GM04504 (cell line): ENCODE measurements around the gene DEFB125.
"Not testable (repeated sequence)": the region's sequence is repeated elsewhere in the genome, so short reads cannot be mapped to it uniquely, and the experiment has no call there.

ENCODE experiments used
- DNase-seq: peaks from one replicate; pipeline ENCODE4 v3.0.0-alpha.2; 2012; ENCODE audit warnings: low read depth

DEFB125 gene, protein sequence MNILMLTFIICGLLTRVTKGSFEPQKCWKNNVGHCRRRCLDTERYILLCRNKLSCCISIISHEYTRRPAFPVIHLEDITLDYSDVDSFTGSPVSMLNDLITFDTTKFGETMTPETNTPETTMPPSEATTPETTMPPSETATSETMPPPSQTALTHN

DNA sequence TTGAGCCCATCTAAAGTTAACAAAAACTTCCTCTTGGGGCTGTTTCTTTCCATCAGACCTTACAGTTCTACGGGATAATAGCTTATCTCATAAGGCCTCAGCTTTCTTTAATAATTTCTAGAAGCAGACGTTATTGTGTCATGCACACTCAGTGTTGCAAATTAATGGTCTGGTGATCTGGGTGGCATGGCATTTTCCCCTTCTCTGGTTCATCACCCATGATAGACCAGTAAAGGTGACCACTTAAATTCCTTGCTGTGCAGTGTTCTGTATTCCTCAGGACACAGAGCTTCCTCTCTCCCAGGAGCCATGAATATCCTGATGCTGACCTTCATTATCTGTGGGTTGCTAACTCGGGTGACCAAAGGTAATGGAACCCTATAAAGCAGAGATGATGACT is at the start of gene DEFB125:
Gene DEFB125 (plus strand): TSS at position 272 of the 400 bp plus-strand sequence. CDS start 38 bp downstream, at position 310.
- DNase-seq, result no peak

DNA sequence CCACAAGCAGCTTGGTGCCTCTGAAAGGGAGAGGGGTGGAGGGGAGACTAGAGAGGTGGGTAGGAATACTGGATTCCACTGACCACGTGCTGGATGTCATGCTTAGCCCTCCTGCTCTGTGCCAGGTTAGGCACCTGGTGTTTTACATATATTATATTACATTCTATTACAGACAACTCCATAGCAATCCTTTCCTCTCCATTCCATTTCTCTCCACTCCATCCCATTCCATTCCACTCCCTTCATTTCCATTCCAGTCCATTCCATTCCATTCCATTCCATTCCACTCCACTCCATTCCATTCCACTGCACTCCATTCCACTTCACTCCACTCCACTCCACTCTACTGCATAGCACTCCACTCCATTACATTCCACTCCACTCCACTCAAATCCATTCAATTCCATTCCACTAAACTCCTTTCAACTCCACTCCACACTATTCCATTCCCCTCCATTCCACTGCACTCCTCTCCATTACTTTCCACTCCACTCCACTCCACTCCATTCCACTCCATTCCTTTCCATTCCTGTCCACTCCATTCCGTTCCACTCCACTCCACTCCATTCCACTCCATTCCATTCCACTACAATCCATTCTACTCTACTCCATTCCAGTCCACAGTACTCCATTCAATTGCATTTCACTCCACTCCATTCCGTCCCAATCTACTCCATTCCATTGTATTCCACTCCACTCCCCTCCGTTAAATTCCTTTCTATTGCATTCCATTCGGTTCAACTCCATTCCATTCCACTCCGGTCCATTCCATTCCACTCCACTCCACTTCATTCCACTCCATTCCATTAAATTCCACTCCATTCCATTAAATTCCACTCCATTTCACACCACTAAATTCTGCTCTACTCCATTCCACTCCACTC is 27.2 kb upstream of the DEFB125 start:
- no peak for DNase-seq

DNA sequence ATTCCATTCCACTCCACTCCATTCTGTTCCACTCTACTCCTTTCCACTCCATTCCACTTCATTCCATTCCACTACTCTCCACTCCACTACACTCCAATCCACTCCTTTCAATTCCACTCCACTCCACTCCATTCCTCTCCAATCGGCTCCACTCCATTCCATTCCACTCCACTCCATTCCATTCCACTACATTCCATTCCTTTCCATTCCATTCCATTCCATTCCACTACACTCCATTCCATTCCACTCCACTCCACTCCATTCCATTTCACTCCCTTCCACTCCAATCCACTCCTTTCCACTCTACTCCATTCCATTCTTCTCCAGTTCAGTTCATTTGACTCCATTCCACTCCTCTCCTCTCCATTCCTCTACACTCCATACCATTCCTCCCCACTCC is 26.2 kb upstream of the DEFB125 start:
- DNase-seq, result no peak

DNA sequence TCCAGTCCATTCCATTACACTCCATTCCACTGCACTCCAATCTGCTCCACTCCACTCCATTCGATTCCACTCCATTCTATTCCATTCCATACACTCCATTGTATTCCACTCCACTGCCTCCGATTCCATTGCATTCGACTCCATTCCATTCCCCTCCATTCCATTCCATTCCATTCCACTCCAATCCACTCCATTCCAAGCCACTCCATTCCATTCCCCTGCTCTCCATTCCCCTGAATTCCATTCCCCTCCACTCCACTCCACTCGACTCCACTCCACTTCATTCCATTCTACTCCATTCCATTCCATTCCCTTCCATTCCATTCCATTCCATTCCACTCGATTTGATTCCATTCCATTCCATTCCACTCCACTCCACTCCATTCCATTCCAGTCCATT is 25.7 kb upstream of the DEFB125 start:
- no peak for DNase-seq

DNA sequence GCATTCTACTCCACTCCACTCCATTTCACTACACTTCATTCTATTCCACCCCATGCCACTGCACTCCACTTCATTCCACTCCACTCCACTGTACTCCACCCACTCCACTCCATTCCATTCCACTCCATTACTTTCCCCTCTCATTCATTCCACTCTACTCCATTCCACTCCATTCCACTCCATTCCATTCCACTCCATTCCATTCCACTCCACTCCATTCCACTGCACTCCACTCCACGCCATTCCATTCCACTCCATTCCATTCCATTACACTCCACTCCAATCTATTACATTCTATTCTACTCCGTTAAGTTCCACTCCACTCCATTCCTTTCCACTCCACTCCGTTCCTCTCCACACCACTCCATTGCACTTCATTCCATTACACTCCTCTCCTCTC is 25.0 kb upstream of the DEFB125 start:
- DNase-seq, result no peak

DNA sequence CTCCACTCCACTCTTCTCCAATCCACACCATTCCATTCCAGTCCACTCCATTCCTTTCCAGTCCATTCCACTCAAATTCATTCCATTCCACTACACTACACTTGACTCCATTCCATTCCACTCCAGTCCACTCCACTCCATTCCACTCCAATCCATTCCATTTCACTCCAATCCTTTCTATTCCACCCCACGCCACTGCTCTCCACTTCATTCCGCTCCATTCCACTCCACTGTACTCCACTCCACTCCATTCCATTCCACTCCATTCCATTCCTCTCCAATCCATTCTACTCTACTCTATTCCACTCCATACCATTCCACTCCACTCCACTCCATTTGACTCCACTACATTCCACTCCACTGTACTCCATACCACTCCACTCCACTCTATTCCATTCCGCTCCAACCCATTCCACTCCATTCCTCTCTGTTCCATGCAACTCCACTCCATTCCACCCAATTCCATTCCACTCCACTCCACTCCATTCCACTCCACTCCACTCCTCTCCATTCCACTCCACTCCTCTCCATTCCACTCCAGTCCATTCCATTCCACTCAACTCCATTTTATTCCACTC is 23.4 kb upstream of the DEFB125 start:
- no peak for DNase-seq

DNA sequence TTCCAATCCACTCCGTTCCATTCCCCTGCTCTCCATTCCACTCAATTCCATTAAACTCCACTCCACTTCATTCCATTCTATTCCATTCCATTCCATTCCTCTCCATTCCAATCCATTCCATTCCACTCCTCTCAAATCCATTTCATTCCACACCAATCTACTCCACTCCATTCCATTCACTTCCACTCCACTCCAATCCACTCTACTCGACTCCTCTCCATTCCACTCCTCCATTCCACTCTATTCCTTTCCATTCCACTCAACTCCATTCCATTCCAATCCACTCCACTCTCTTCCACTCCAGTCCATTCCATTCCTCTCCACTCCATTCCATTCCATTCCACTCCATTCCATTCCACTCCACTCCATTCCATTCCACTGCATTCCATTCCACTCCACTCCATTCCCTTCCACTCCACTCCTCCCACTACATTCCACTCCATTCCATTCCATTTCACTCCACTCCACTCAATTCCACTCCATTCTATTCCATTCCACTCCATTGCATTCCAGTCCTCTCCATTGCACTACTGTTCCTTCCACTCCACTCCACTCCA is 22.6 kb upstream of the DEFB125 start:
- DNase-seq, result no peak

DNA sequence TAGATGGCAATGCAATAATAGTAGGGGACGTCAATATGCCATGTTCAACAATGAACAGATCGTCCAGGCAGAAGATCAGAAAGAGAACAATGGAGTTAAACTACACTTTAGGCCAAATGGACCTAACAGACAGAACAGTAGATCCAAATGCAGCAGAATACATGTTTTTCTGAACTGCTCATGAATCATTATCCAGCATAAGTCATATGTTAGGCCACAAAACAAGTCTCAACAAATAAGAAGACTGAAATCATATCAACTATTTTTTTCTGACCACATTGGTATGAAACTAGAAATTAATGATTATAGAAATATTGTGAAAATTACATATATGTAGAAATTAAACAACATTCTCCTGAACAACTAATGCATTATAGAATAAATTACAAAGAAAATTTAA is 10.2 kb upstream of the DEFB125 start:
- DNase-seq, result no peak

DNA sequence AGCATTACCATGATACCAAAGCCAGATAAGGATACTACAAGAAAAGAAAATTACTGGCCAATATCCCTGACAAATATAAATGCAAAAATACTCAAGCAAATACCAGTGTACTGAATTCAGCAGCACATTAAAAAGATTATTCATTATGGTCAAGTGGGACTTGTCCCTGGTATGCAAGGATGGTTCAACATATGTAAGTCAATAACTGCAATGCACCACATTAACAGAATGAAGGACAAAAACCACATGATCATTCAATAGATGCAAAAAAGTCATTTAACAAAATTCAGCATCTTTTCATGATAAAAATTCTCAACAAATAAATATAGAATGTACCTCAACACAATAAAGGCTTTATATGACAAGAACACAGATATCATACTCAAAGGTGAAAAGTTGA is 9.1 kb upstream of the DEFB125 start:
- no peak for DNase-seq

DNA sequence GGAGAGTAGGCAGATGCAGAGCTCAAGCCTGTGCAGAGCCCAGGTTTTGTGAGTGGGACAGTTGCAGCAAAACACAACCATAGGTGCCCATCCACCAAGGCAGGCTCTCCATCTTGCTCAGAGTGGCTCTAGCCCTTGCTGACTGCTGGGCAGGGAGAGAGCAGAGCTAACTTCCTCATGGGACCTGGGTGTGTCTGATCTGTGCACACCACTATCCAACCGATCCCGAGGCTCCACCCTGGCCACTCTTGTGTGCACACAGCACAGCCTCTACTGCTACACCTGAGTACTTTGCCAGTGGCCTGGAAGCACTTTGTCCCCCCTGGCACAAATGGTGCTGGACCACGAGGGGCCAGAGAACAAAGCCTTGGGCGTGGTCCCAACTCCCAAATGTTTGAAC is 7.9 kb upstream of the DEFB125 start:
- no peak for DNase-seq

DNA sequence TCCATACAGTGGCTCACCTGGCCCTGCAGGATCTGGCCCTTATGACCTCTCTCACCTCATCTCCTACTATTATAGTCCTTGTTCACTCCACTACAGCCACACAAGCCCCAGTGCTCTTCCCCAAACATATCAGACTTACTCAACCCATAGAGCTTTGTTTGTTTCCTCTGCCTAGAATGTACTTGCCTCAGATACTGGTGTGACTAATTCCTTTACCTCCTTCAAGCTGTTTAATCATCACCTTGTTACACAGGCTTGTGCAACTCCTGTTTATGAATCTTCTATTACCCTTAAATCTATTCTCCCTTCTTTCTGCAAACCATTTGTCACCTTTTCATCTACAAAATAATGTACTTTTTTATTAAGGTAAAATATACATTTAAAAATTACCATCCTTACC is 3.2 kb downstream of the DEFB125 start:
- no peak for DNase-seq

DNA sequence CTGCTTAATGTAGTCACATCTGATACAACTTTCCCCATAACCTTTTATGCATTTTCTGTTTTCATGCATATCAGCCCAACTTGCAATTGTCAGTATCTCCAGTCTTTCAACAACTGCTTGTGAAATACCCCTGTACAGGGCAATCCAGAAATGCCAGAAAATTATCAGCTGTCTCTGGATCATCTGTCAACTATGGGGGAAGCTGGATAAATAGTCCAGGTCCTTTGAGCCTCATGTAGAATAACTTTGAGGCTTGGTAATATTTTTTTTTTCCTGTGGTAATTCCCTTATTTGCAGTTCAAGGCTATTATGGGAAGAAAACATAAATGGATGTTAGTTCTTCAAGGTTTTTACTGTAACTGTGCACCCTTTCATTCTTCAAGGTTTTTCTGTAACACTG is 6.2 kb downstream of the DEFB125 start:
- DNase-seq, result no peak

DNA sequence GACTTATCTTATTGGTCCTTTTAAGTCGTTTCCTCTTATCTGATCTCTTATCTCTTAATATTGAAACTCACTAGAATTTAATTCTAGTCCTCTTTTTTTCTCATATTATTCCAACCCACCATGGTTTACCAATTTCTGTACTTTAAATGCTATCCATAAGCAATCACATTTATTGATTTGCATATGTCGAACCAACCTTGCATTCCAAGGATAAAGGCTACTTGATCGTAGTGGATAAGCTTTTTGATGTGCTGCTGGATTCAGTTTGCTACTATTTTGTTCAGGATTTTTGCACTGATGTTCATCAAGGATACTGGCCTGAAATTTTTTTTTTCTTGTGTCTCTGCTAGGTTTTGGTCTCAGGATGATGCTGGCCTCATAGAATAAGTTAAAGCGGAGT is 7.7 kb downstream of the DEFB125 start:
- no peak for DNase-seq

DNA sequence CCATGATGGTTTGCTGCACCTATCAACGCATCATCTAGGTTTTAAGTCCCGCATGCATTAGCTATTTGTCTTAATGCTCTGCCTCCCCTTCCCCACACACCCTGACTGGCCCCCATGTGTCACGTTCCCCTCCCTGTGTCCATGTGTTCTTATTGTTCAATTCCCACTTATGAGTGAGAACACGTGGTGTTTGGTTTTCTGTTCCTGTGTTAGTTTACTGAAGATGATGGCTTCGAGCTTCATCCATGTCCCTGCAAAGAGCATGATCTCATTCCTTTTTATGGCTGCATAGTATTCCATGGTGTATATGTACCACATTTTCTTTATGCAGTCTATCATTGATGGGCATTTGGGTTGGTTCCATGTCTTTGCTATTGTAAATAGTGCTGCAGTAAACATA is 10.2 kb downstream of the DEFB125 start:
- not testable (repeated sequence) for DNase-seq

DNA sequence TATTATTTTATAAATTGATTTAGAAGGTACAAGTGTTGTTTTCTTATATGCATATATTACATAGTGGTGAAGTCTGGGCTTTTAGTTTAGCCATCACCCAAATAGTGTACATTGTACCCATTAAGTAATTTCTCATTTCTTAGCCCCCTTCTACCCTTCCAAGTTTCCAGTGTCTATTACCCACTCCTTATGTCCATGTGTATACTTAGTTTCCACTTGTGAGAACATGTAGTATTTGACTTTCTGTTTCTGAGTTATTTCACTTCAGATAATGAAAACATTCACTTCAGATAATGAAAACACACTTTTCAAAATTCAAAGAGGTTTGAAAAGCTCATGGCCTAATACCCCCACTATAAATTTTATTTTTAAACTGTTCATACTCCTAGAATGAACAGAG is 14.5 kb downstream of the DEFB125 start:
- no peak for DNase-seq

DNA sequence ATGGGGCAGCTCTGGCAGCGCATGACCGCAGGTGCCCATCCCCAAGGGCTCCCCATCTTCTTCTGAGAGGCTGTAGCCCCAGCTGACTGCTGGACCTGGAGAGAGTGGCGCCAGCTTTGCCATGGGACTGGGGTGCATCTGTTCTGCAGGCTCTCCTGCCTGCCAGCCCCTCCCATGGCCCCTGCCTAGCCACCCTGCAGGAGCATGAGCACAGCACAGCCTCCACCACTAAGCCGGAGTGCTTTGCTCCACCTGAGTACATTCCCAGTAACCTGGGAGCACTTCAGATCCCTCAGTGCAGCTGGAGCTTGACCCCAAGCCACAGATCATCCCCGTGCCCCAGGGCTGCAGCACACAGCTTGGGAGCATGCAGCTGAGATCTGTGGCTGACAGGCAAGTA is 16.0 kb downstream of the DEFB125 start:
- no peak for DNase-seq

DNA sequence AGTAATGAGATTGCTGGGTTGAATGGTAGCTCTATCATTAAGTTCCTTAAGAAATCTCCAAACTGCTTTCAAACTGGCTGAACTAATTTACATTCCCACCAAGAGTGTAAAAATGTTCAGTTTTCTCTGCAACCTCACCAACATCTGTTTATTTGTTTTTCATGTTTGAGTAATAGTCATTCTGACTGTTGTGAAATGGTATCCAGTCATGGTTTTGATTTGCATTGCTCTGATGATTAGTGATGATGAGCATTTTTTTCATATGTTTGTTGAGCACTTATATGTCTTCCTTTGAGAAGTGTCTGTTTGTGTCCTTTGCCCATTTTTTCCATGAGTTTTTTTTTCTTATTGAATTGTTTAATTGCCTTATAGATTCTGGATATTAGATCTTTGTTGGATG is 24.9 kb downstream of the DEFB125 start:
- no peak for DNase-seq

DNA sequence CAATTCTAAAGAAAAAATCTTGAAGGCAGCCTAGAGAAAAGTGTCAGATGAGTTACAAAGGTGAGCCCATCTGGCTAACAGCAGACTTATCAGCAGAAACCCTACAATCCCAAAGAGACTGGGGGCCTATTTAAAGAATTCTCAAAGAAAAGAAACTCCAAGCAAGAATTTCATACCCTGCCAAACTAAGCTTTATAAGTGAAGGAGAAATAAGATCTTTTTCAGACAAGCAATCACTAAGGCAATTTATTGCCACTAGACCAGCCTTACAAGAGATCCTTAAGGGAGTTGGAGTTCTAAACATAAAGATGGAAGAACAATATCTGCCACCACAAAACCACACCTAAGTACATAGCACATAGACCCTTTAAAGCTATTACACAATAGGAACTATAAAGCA is 30.0 kb downstream of the DEFB125 start:
- DNase-seq, result no peak

DNA sequence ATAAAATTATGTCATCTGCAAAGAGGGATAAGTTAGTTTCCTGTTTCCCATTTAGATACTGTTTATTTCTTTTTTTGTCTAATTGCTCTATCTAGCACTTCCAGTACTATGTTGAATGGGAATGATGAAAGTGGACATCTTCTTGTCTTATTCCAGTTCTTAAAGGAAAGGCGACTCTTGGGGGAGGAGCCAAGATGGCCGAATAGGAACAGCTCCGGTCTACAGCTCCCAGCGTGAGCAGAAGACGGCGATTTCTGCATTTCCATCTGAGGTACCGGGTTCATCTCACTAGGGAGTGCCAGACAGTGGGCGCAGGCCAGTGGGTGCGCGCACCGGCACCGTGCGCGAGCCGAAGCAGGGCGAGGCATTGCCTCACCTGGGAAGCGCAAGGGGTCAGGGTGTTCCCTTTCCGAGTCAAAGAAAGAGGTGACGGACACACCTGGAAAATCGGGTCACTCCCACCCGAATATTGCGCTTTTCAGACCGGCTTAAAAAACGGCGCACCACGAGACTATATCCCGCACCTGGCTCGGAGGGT is 42.4 kb downstream of the DEFB125 start:
- not testable (repeated sequence) for DNase-seq

DNA sequence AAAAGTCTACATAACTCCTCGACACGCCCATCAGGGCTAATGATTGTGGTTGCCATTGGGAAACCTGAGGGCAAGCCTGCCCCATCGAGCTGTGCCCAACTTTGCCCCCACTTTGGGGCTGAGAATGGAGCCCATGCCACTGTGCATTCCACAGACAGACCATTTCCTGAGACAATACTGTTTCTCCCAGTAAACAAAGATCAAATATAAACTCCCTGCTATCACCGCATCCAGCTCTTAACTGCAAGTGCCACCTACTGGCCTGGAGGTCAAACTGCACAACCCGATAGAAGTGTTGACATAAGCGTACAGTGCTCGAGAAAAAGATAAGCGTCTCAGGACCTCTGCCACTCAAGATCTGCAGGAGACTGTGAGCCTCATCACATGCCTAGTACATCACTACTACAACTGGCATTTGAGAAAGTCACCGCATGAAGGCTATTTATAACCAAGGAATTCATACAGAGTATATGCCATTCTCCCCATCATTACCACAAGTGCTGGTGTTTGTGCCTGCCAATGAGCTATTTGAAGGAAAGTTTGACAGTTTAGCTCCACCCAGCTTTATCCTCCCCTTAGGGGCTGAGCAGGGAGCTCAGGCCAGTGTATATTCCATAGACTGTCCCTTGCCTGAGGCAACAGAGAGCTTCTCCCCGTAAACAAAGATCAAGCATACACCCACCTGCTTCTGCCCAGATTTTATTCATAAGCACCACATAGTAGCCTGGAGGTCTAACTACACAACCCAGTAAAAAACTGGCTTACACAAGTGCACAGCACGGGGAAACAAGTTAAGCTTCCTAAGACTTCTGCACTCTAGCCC is 50.4 kb downstream of the DEFB125 start:
- DNase-seq, result no peak

DNA sequence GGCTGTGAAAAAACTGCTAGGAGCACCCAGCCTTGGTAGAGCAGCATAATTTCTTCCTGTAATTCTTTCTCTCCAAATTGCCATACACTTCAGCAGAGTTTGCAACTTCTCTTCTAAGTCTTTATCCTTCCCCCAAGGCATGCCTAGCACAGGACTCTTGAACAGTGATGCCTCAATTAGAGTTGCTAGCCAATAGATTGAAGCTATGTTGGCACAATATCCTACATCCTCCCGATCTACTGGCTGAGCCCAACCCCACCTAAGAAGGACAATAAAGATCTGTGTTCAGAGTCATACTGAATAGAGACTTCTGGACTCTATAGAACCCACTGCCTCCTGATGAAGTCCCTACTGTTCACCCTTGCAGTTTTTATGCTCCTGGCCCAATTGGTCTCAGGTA is 54.8 kb downstream of the DEFB125 start, which contains the start of gene DEFB126:
Gene DEFB126 (plus strand): TSS at position 301 of the 400 bp plus-strand sequence. CDS start 39 bp downstream, at position 340.
- no peak for DNase-seq

DNA sequence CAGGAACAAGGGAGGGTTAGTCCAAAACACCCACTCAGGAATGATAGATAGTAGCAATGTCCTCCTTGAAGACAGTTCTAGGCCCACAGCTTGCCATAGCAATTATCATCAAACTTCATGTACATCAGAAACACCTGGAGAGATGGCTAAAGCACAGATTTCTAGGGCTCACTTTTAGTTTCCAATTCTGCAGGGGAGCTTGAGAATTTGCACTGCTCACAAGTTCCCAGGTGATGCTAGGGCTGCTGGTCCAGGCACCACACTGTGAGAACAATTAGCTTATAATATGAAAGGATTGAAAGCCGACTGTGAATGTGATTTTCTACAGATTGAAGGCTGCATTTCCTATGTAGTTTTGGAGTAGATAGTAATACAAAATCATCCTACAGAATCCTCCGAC is 58.4 kb downstream of the DEFB125 start:
- no peak for DNase-seq
